K562 (cell line): ENCODE measurements around the gene BRD3OS. TPM values are rescaled to one million over a fixed set of nuclear protein-coding genes. Genes with fewer than 3 reads are reported as not detected.

Experiments
- ARID1B ChIP-seq: fragments of 450-650 bp; IDR thresholded peaks from 2 replicates; pipeline ENCODE4 v1.6.1; 2016; ENCODE audit warnings: antibody characterized with exemption, mild to moderate bottlenecking, inconsistent platforms
- ARNT ChIP-seq, 2 experiments: fragments of 450-650 bp; IDR thresholded peaks; 2 replicates each; pipeline ENCODE4 v1.6.1; 2016; ENCODE audit warnings: mild to moderate bottlenecking in 1 of 2
- CC2D1A ChIP-seq: fragments of 450-650 bp; IDR thresholded peaks from 2 replicates; pipeline ENCODE4 v1.6.1; 2017; ENCODE audit warnings: mild to moderate bottlenecking
- CREM ChIP-seq: IDR thresholded peaks from 2 replicates; pipeline ENCODE4 v1.6.1; 2014; ENCODE audit warnings: antibody characterized with exemption, low read depth
- ETV5 ChIP-seq: sonication (generic); formaldehyde crosslinking; IDR thresholded peaks from 2 replicates; pipeline ENCODE4 v1.4.0; 2020; ENCODE audit warnings: low read depth, mild to moderate bottlenecking, missing genetic modification reagents
- GABPB1 ChIP-seq: sonication (generic); formaldehyde crosslinking; IDR thresholded peaks from 2 replicates; pipeline ENCODE4 v1.8.0; 2022; ENCODE audit warnings: mild to moderate bottlenecking, missing genetic modification reagents
- HDAC2 ChIP-seq: fragments of 450-650 bp; IDR thresholded peaks from 2 replicates; pipeline ENCODE4 v1.6.1; 2016; ENCODE audit warnings: mild to moderate bottlenecking
- HLTF ChIP-seq: fragments of 450-650 bp; IDR thresholded peaks from 2 replicates; pipeline ENCODE4 v1.6.1; 2016
- MCM3 ChIP-seq: fragments of 450-650 bp; IDR thresholded peaks from 2 replicates; pipeline ENCODE4 v1.6.1; 2016
- PHF21A ChIP-seq: fragments of 450-650 bp; IDR thresholded peaks from 2 replicates; pipeline ENCODE4 v1.6.1; 2017; ENCODE audit warnings: low read depth, borderline replicate concordance
- PHF8 ChIP-seq: fragments of 200-600 bp; sonication (generic); IDR thresholded peaks from 2 replicates; pipeline ENCODE4 v1.6.1; 2012; ENCODE audit warnings: mixed run types, mild to moderate bottlenecking, inconsistent platforms, low read length, moderate library complexity, borderline replicate concordance
- PPARD ChIP-seq: fragments of 250-450 bp; sonication (Bioruptor Pico); IDR thresholded peaks from 2 replicates; pipeline ENCODE4 v1.8.0; 2022; ENCODE audit warnings: inconsistent platforms, mild to moderate bottlenecking, moderate library complexity
- PURB ChIP-seq: sonication (generic); formaldehyde crosslinking; IDR thresholded peaks from 2 replicates; pipeline ENCODE4 v1.9.0; 2021; ENCODE audit warnings: low read depth, mild to moderate bottlenecking, missing genetic modification reagents
- RBFOX2 ChIP-seq: fragments of 200-400 bp; formaldehyde crosslinking; IDR thresholded peaks from 2 replicates; pipeline ENCODE4 v1.6.1; 2017; ENCODE audit warnings: low read depth, mild to moderate bottlenecking, low read length, moderate library complexity
- RFX5 ChIP-seq: IDR thresholded peaks from 2 replicates; pipeline ENCODE4 v1.6.1; 2011; ENCODE audit warnings: low read depth, mild to moderate bottlenecking, improper control_type of control experiment, low read length
- RNF2 ChIP-seq: sonication (generic); IDR thresholded peaks from 2 replicates; pipeline ENCODE4 v1.6.1; 2016
- SUPT5H ChIP-seq: fragments of 450-650 bp; IDR thresholded peaks from 2 replicates; pipeline ENCODE4 v1.6.1; 2016
- TSHZ1 ChIP-seq: fragments of 250-450 bp; sonication (Bioruptor Pico); IDR thresholded peaks from 2 replicates; pipeline ENCODE4 v1.4.0; 2020; ENCODE audit warnings: mild to moderate bottlenecking, moderate library complexity
- ZNF134 ChIP-seq: fragments of 250-450 bp; sonication (Bioruptor Pico); conservative IDR thresholded peaks from 2 replicates; pipeline ENCODE4 v1.4.0; 2020
- ZNF174 ChIP-seq: fragments of 250-450 bp; sonication (Bioruptor Pico); IDR thresholded peaks from 2 replicates; pipeline ENCODE4 v1.4.0; 2020; ENCODE audit warnings: mild to moderate bottlenecking
- ZNF239 ChIP-seq: fragments of 250-450 bp; sonication (Bioruptor Pico); IDR thresholded peaks from 2 replicates; pipeline ENCODE4 v1.4.0; 2020; ENCODE audit warnings: mild to moderate bottlenecking
- ZNF57 ChIP-seq: fragments of 450-650 bp; formaldehyde crosslinking; IDR thresholded peaks from 2 replicates; pipeline ENCODE4 v1.4.0; 2020; ENCODE audit warnings: mild to moderate bottlenecking, moderate library complexity
- polyA plus RNA-seq, 8 experiments: library from polyadenylated mRNA; depleted of rRNA in 4 of 8; stranded (reverse) in 5 of 8; unstranded in 3 of 8; fragments of >200 nt; fragmentation: Nextera tagmentation in 2 of 8; fragmentation: Illumina TruSeq in 1 of 8; extraction: Ambion mirVana in 2 of 8; extraction: Trizol in 1 of 8; gene quantifications; 2 replicates each; pipeline versions ENCODE4 v1.2.1 to v1.2.3, GENCODE V29; 2011 to 2014; ENCODE audit warnings: inconsistent platforms in 1 of 8, missing spikeins in 1 of 8
- total RNA-seq, 7 experiments: library from RNA; depleted of rRNA in 6 of 7; stranded (reverse); fragments of >200 nt in 6 of 7; fragmentation: Illumina TruSeq in 2 of 7; extraction: Trizol in 2 of 7; gene quantifications; 2 replicates each; pipeline versions ENCODE4 v1.2.1 to v1.2.3, GENCODE V29; 2011 to 2021; ENCODE audit warnings: low replicate concordance in 1 of 7
- TF ChIP-seq, protein P1 (sequence below): sonication (generic); formaldehyde crosslinking; IDR thresholded peaks from 2 replicates; pipeline ENCODE4 v1.8.0; 2022; ENCODE audit warnings: mild to moderate bottlenecking, missing genetic modification reagents

The BRD3OS gene
- total and polyA plus RNA-seq, 9 of the 15 experiments (the other 6 are each of a cell fraction or from before 2014, with no cell fraction given) = 1.1 to 8.7 (median 5.9) TPM

- 0 out of 2 replicates have a peak, but pooled peaks have one; percentile 23 for TF ChIP-seq HDAC2
- peak; percentile 41; the same call in 1 of the 2 replicates for TF ChIP-seq ARID1B
- TF ChIP-seq SUPT5H = peak; percentile 65
- TF ChIP-seq, protein P1, sequence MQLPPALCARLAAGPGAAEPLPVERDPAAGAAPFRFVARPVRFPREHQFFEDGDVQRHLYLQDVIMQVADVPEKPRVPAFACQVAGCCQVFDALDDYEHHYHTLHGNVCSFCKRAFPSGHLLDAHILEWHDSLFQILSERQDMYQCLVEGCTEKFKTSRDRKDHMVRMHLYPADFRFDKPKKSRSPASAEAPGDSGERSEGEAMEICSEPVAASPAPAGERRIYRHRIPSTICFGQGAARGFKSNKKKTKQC (CRISPR knock-in tag) = no peak
- TF ChIP-seq ZNF134 (CRISPR knock-in tag) = no peak
- TF ChIP-seq TSHZ1 (CRISPR knock-in tag) = no peak
- TF ChIP-seq PHF21A = 0 out of 2 replicates have a peak, but pooled peaks have one; percentile 20
- no peak for TF ChIP-seq CC2D1A
- 0 out of 2 replicates have a peak, but pooled peaks have one; percentile 67 for TF ChIP-seq ETV5 (CRISPR knock-in tag)
- no peak for TF ChIP-seq CREM
- peak; percentile 74 for TF ChIP-seq RBFOX2
- TF ChIP-seq ZNF239 (CRISPR knock-in tag) = no peak
- no peak for TF ChIP-seq HLTF
- TF ChIP-seq PPARD (CRISPR knock-in tag) = no peak
- no peak for TF ChIP-seq RFX5
- TF ChIP-seq MCM3 = no peak
- TF ChIP-seq ARNT (IDR thresholded peaks at IDR 0.05) = no peak
- TF ChIP-seq ZNF174 (CRISPR knock-in tag) = no peak
- TF ChIP-seq GABPB1 (CRISPR knock-in tag) = peak; percentile 71
- no peak for TF ChIP-seq RNF2
- TF ChIP-seq ZNF57 (CRISPR knock-in tag) = no peak
- peak; percentile 65; the same call in 1 of the 2 replicates for TF ChIP-seq PHF8
- no peak for TF ChIP-seq PURB (CRISPR knock-in tag)
Measured at GRCh38 chr9:133992780-133993634, 32.3 kb upstream of the BRD3OS start (continued).
